HEK293T (cell line): ENCODE results near the gene MICU1.

Experiments used
- FOXK2 ChIP-seq: fragments of 450-650 bp; IDR thresholded peaks from 2 replicates; pipeline ENCODE4 v1.6.1; 2016; ENCODE audit warnings: mild to moderate bottlenecking
- FOXM1 ChIP-seq: fragments of 450-650 bp; IDR thresholded peaks from 2 replicates; pipeline ENCODE4 v1.6.1; 2017; ENCODE audit warnings: mild to moderate bottlenecking, borderline replicate concordance
- HDGF ChIP-seq: fragments of 450-650 bp; IDR thresholded peaks from 2 replicates; pipeline ENCODE4 v1.6.1; 2017; ENCODE audit warnings: antibody characterized with exemption, borderline replicate concordance

GRCh38 chr10:72337039-72337629 lies 288.7 kb downstream of the MICU1 start:
- TF ChIP-seq HDGF (no peak), FOXK2 (no peak), FOXM1 (no peak)
